HCT116 (cell line): ENCODE data around the gene PTGES2. TPM values are rescaled to one million over a fixed set of nuclear protein-coding genes. Genes with fewer than 3 reads are reported as not detected.

ENCODE experiments used
- ATAC-seq: fragments of 200-7000 bp; cut with Tn5 transposase; 2 replicates; pipeline ENCODE4 v1.9.1; 2020; ENCODE audit warnings: mild to moderate bottlenecking, moderate library complexity
- BruUV-seq: library from RNA; stranded (reverse); fragments of 400-500 nt; replicated peaks from 2 replicates; lab custom pipeline; 2021; lab: Mats Ljungman, UMichigan
- CTCF ChIA-PET: fragments of 300-600 bp; sonication (Branson Sonifier 250); formaldehyde crosslinking; loops from one replicate; lab custom pipeline; 2021; ENCODE audit warnings: antibody characterized with exemption; lab: Charles Lee
- POLR2A ChIA-PET: fragments of 300-600, 350-600 bp; sonication (Branson Sonifier 250); formaldehyde crosslinking; loops from one replicate; lab custom pipeline; 2021; ENCODE audit warnings: antibody characterized with exemption; lab: Charles Lee
- RAD21 ChIA-PET, 2 experiments: fragments of 300-600 bp; sonication (Branson Sonifier 250); formaldehyde crosslinking; loops; one replicate each; lab custom pipeline; 2023; ENCODE audit warnings: low total read pairs in 2 of 2; ENCODE audit not compliant: uncharacterized antibody in 2 of 2, unreplicated experiment in 2 of 2, low non-redundant PET in 1 of 2; lab: Charles Lee
- DNase-seq: peaks from one replicate; pipeline ENCODE4 v3.0.0-alpha.2; 2010; ENCODE audit warnings: low read depth, low spot score
- H2AFZ ChIP-seq: fragments of 200-600 bp; shearing (Covaris generic), sonication (generic); 2 replicates; pipeline ENCODE4 v1.6.1; 2017; ENCODE audit warnings: low read depth, mixed run types, mixed read lengths, antibody characterized with exemption, low read length; ENCODE audit not compliant: poor library complexity, severe bottlenecking
- H3K27ac ChIP-seq: 2 replicates; pipeline ENCODE4 v1.5.1; 2012; ENCODE audit warnings: low read depth, low read length
- H3K27me3 ChIP-seq: fragments of 200-600 bp; sonication (generic); 2 replicates; pipeline ENCODE4 v1.6.1; 2016; ENCODE audit warnings: mixed run types, low read length, mixed read lengths; ENCODE audit not compliant: insufficient read depth
- H3K36me3 ChIP-seq, 2 experiments: fragments of 200-500 bp in 1 of 2; fragments of 200-600 bp in 1 of 2; sonication (Bioruptor generic) in 1 of 2; sonication (generic) in 1 of 2; 2 replicates each; pipeline versions ENCODE4 v1.5.1 to v1.6.1; 2014 to 2016; ENCODE audit warnings: low read length in 2 of 2, inconsistent platforms in 1 of 2, mixed read lengths in 1 of 2, mixed run types in 1 of 2; ENCODE audit not compliant: insufficient read depth in 2 of 2, control insufficient read depth in 1 of 2
- H3K4me1 ChIP-seq, 2 experiments: fragments of 200-600 bp in 1 of 2; sonication (generic) in 1 of 2; 2 replicates each; pipeline versions ENCODE4 v1.5.1 to v1.6.1; 2012 to 2017; ENCODE audit warnings: low read length in 2 of 2, inconsistent platforms in 1 of 2, mild to moderate bottlenecking in 1 of 2, mixed read lengths in 1 of 2, mixed run types in 1 of 2, moderate library complexity in 1 of 2; ENCODE audit not compliant: insufficient read depth in 2 of 2, control insufficient read depth in 1 of 2
- H3K4me2 ChIP-seq: fragments of 200-600 bp; sonication (generic); 2 replicates; pipeline ENCODE4 v1.6.1; 2017; ENCODE audit warnings: mixed run types, low read length, mixed read lengths
- H3K4me3 ChIP-seq, 2 experiments: fragments of 200-600 bp in 1 of 2; sonication (generic) in 1 of 2; replicated peaks in 1 of 2; 2 replicates each; pipeline ENCODE4 v1.5.1; 2011 to 2016; ENCODE audit warnings: low read length in 2 of 2, control low read depth in 1 of 2, low read depth in 1 of 2, mild to moderate bottlenecking in 1 of 2, mixed read lengths in 1 of 2, mixed run types in 1 of 2
- H3K79me2 ChIP-seq: fragments of 200-600 bp; sonication (generic); 2 replicates; pipeline ENCODE4 v1.6.1; 2017; ENCODE audit warnings: mild to moderate bottlenecking, mixed run types, low read length, moderate library complexity, mixed read lengths; ENCODE audit not compliant: insufficient read depth
- H3K9ac ChIP-seq: fragments of 200-600 bp; sonication (generic); 2 replicates; pipeline ENCODE4 v1.6.1; 2016; ENCODE audit warnings: low read length, mixed read lengths
- H3K9me2 ChIP-seq: fragments of 200-600 bp; sonication (generic), shearing (Covaris generic); 2 replicates; pipeline ENCODE4 v1.6.1; 2017; ENCODE audit warnings: mixed run types, mild to moderate bottlenecking, moderate library complexity; ENCODE audit not compliant: insufficient read depth
- H3K9me3 ChIP-seq, 2 experiments: fragments of 200-500 bp in 1 of 2; fragments of 200-600 bp in 1 of 2; sonication (Bioruptor generic) in 1 of 2; sonication (generic) in 1 of 2; 2 replicates each; pipeline ENCODE4 v1.6.1; 2014 to 2017; ENCODE audit warnings: low read length in 2 of 2, mixed read lengths in 2 of 2, inconsistent platforms in 1 of 2, low read depth in 1 of 2, mild to moderate bottlenecking in 1 of 2, mixed run types in 1 of 2, moderate library complexity in 1 of 2; ENCODE audit not compliant: control insufficient read depth in 1 of 2, insufficient read depth in 1 of 2
- H4K20me1 ChIP-seq: fragments of 200-600 bp; sonication (generic), shearing (Covaris generic); 2 replicates; pipeline ENCODE4 v1.6.1; 2017; ENCODE audit warnings: mixed run types, mild to moderate bottlenecking, moderate library complexity; ENCODE audit not compliant: insufficient read depth
- EZH2 ChIP-seq: fragments of 200-600 bp; sonication (generic); IDR thresholded peaks from 2 replicates; pipeline ENCODE4 v1.6.1; 2017; ENCODE audit warnings: antibody characterized with exemption, mixed run types
- RAD21 ChIP-seq: IDR thresholded peaks from 2 replicates; pipeline ENCODE4 v1.6.1; 2012; ENCODE audit warnings: low read depth, mild to moderate bottlenecking
- SP1 ChIP-seq: IDR thresholded peaks from 2 replicates; pipeline ENCODE4 v1.6.1; 2012; ENCODE audit warnings: low read depth
- intact Hi-C: fragments of 100-400 bp; cut with micrococcal nuclease; formaldehyde crosslinking; loops from 2 replicates; pipeline ENCODE4 v1.10.0; 2022
- total RNA-seq: library from RNA; stranded (reverse); gene quantifications from one replicate; pipeline ENCODE4 v1.2.1, GENCODE V29; 2021; ENCODE audit not compliant: unreplicated experiment
- TF ChIP-seq, protein P1 (sequence below), 3 experiments: fragments of 200-600 bp in 1 of 3; sonication (generic) in 1 of 3; IDR thresholded peaks in 2 of 3; conservative IDR thresholded peaks in 1 of 3; 2 replicates each; pipeline ENCODE4 v1.5.1; 2012 to 2017; ENCODE audit warnings: low read depth in 2 of 3, low read length in 2 of 3, antibody characterized with exemption in 1 of 3, borderline replicate concordance in 1 of 3, control low read depth in 1 of 3, mild to moderate bottlenecking in 1 of 3, mixed read lengths in 1 of 3, mixed run types in 1 of 3, moderate library complexity in 1 of 3; ENCODE audit not compliant: insufficient read depth in 1 of 3

Gene PTGES2
- total RNA-seq, 1 experiment from 2014 or later = 148 TPM

DNA sequence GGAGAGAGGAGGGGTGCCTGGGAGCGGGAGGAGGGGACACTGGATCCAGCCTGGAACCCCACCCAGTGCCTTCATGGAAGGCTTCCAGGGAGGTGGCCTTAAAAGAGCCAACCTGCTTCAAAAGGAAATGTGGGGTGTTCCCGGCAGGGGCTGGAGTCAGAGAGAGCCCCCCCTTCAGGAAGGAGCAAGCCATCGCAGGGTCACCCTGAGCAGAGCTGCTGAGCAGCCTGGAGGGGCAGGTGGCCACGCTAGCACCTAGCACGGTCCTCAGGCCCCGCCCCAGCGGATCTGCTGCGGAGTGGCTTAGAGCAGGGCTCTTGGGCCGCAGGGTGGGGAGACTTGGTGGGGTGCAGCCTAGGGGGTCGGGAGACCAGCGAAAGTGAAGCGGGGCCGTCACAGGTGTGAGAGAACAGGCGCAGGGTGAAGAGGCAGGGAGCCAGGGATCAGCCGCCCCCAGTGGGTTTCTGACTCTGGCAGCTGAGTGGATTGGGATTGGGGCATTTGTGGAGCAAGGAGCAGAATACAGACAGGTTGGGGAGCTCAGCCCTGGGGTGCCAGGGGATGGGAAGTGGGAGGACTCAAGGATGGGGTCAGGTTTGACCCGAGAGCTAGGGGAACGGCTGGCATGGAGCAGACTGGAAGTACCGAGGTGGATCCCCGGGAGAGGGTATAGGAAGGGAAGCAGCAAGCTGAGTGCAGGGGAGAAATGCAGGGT lies 23.2 kb upstream of the PTGES2 start:
- RAD21 ChIA-PET = no interaction called here
- no peak overlapping the region for H2AFZ ChIP-seq
- peak; percentile 10 for DNase-seq

More for the DNA sequence above, 23.2 kb upstream of the PTGES2 start:
- ChIA-PET CTCF (interaction anchor here (0.8 to 1.2 kb wide), 2 partner anchors 9 kb away, joined by 4 to 6 read pairs; partner anchors contain the start of gene BBLN), POLR2A (interaction anchor here (1.0 to 2.1 kb wide), 2 partner anchors 9 to 10 kb away, joined by 3 to 7 read pairs; partner anchors contain the start of gene BBLN)
- Histone ChIP-seq H3K27me3 (no peaks in the 10 kb centered on the region), H3K27ac (no peak overlapping the region), H3K4me2 (no peak overlapping the region), H3K9me2 (no peaks in the 10 kb centered on the region), H3K4me1 (peaks cover 10 to 29% of the 10 kb centered on the region in 2 experiments), H3K9me3 (no peaks in the 10 kb centered on the region), H4K20me1 (no peaks in the 10 kb centered on the region), H3K36me3 (no peaks in the 10 kb centered on the region), H3K4me3 (no peak overlapping the region), H3K79me2 (no peaks in the 10 kb centered on the region), H3K9ac (no peak overlapping the region)
- BruUV-seq = no TSS peak
- peak; percentile 89 for ATAC-seq
- intact Hi-C loops = no loop called here
- TF ChIP-seq SP1 (no peak), EZH2 (no peak), RAD21 (no peak)
- TF ChIP-seq, protein P1, sequence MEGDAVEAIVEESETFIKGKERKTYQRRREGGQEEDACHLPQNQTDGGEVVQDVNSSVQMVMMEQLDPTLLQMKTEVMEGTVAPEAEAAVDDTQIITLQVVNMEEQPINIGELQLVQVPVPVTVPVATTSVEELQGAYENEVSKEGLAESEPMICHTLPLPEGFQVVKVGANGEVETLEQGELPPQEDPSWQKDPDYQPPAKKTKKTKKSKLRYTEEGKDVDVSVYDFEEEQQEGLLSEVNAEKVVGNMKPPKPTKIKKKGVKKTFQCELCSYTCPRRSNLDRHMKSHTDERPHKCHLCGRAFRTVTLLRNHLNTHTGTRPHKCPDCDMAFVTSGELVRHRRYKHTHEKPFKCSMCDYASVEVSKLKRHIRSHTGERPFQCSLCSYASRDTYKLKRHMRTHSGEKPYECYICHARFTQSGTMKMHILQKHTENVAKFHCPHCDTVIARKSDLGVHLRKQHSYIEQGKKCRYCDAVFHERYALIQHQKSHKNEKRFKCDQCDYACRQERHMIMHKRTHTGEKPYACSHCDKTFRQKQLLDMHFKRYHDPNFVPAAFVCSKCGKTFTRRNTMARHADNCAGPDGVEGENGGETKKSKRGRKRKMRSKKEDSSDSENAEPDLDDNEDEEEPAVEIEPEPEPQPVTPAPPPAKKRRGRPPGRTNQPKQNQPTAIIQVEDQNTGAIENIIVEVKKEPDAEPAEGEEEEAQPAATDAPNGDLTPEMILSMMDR (IDR thresholded peaks at IDR 0.05 in 2 of 3, conservative IDR thresholded peaks at IDR 0.05 in 1 of 3; ENCODE audit: borderline replicate concordance in 1 of 3, insufficient read depth in 1 of 3, low read depth in 2 of 3, low read length in 2 of 3) = peak in 2 of 3 experiments; percentile 66 to 70; a peak in 4 of 6 replicates
